HEK293T (cell line): ENCODE data around the gene CSTB.

ENCODE experiments used
- CTCF ChIA-PET: fragments of 350-600 bp; formaldehyde crosslinking; extraction: SDS; loops from one replicate; lab custom pipeline; 2021; ENCODE audit warnings: antibody characterized with exemption, inconsistent platforms; lab: Yijun Ruan, JAX
- POLR2A ChIA-PET: fragments of 350-600 bp; formaldehyde crosslinking; extraction: SDS; loops from one replicate; lab custom pipeline; 2020; ENCODE audit warnings: antibody characterized with exemption, inconsistent platforms; lab: Yijun Ruan, JAX
- DNase-seq: peaks from one replicate; pipeline ENCODE4 v3.0.0; 2012; ENCODE audit warnings: mixed read lengths; ENCODE audit errors: extremely low spot score
- ARNT ChIP-seq: fragments of 450-650 bp; IDR thresholded peaks from 2 replicates; pipeline ENCODE4 v1.6.1; 2017; ENCODE audit warnings: mild to moderate bottlenecking
- BHLHE40 ChIP-seq: fragments of 450-650 bp; IDR thresholded peaks from 2 replicates; pipeline ENCODE4 v1.6.1; 2016; ENCODE audit warnings: mild to moderate bottlenecking, moderate library complexity, borderline replicate concordance
- CTBP1 ChIP-seq: fragments of 450-650 bp; IDR thresholded peaks from 2 replicates; pipeline ENCODE4 v1.6.1; 2016; ENCODE audit warnings: borderline replicate concordance
- ELF4 ChIP-seq: fragments of 450-650 bp; IDR thresholded peaks from 2 replicates; pipeline ENCODE4 v1.6.1; 2017; ENCODE audit warnings: antibody characterized with exemption
- FOXA1 ChIP-seq: fragments of 450-650 bp; IDR thresholded peaks from 2 replicates; pipeline ENCODE4 v1.6.1; 2016; ENCODE audit warnings: mild to moderate bottlenecking
- FOXK2 ChIP-seq: fragments of 450-650 bp; IDR thresholded peaks from 2 replicates; pipeline ENCODE4 v1.6.1; 2016; ENCODE audit warnings: mild to moderate bottlenecking
- FOXM1 ChIP-seq: fragments of 450-650 bp; IDR thresholded peaks from 2 replicates; pipeline ENCODE4 v1.6.1; 2017; ENCODE audit warnings: mild to moderate bottlenecking, borderline replicate concordance
- HDGF ChIP-seq: fragments of 450-650 bp; IDR thresholded peaks from 2 replicates; pipeline ENCODE4 v1.6.1; 2017; ENCODE audit warnings: antibody characterized with exemption, borderline replicate concordance
- L3MBTL2 ChIP-seq: fragments of 450-650 bp; conservative IDR thresholded peaks from 2 replicates; pipeline ENCODE4 v1.6.1; 2016; ENCODE audit warnings: mild to moderate bottlenecking
- LEF1 ChIP-seq: fragments of 450-650 bp; IDR thresholded peaks from 2 replicates; pipeline ENCODE4 v1.6.1; 2017; ENCODE audit warnings: mild to moderate bottlenecking, borderline replicate concordance
- NFRKB ChIP-seq: fragments of 450-650 bp; IDR thresholded peaks from 2 replicates; pipeline ENCODE4 v1.6.1; 2016; ENCODE audit warnings: mild to moderate bottlenecking, moderate library complexity
- SP1 ChIP-seq: fragments of 450-650 bp; IDR thresholded peaks from 2 replicates; pipeline ENCODE4 v1.6.1; 2017
- SUZ12 ChIP-seq: fragments of 450-650 bp; IDR thresholded peaks from 2 replicates; pipeline ENCODE4 v1.6.1; 2016; ENCODE audit warnings: mild to moderate bottlenecking
- TARDBP ChIP-seq: fragments of 450-650 bp; IDR thresholded peaks from 2 replicates; pipeline ENCODE4 v1.6.1; 2016
- ZNF384 ChIP-seq: fragments of 450-650 bp; IDR thresholded peaks from 2 replicates; pipeline ENCODE4 v1.6.1; 2016
- TF ChIP-seq, protein P1 (sequence below): fragments of 450-650 bp; IDR thresholded peaks from 2 replicates; pipeline ENCODE4 v1.6.1; 2016

CSTB gene

DNA sequence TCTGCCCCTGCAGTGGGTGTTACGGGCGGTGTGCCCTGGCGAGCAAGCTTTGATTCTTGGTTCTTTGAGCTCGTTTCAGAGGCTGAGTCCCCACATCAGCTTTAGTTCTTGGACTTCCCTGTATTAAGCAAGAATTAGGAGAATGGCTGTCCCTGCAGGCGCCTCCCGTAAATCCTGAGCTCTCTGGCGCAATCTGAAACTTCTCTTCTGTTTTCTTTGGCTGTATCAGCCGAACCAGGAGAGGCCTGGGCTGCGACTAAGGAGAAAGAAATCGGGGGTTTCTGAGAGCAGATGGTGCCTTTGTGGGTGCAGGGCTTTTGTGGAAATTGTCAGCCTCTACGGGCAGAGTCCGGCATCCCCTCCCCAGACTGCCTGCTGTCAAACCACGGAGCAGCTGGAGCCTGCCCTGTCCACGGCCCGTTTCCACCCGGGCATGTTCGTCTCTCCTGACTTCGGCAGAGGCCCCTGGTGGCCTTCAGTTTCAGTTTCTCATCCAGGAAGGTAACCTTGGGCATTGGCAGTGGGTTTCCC, 17.9 kb downstream of the CSTB start:
- ChIA-PET CTCF (no interaction called here), POLR2A (interaction anchor here (0.9 to 1.2 kb wide), 2 partner anchors 10 to 30 kb away, joined by 3 to 4 read pairs; no protein-coding TSS in a partner anchor)
- TF ChIP-seq ZNF384 (no peak), NFRKB (no peak), BHLHE40 (no peak), ARNT (no peak), FOXM1 (no peak), TARDBP (no peak), ELF4 (no peak)
- TF ChIP-seq, protein P1, sequence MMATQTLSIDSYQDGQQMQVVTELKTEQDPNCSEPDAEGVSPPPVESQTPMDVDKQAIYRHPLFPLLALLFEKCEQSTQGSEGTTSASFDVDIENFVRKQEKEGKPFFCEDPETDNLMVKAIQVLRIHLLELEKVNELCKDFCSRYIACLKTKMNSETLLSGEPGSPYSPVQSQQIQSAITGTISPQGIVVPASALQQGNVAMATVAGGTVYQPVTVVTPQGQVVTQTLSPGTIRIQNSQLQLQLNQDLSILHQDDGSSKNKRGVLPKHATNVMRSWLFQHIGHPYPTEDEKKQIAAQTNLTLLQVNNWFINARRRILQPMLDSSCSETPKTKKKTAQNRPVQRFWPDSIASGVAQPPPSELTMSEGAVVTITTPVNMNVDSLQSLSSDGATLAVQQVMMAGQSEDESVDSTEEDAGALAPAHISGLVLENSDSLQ: no peak
- no peak for DNase-seq

GRCh38 chr21:43757601-43758000, 18.5 kb downstream of the CSTB start:
- CTCF ChIA-PET: no interaction called here
- TF ChIP-seq CTBP1 (no peak), L3MBTL2 (no peak), ZNF384 (no peak), ARNT (no peak), SUZ12 (no peak), LEF1 (no peak), TARDBP (no peak), SP1 (no peak), HDGF (no peak), ELF4 (no peak), BHLHE40 (no peak)
- TF ChIP-seq, protein P1: no peak
- POLR2A ChIA-PET: interaction anchor here (1.2 kb wide), 1 partner anchor 29 kb away, joined by 4 read pairs; no protein-coding TSS in a partner anchor
- DNase-seq: no peak

- CTCF ChIA-PET: no interaction called here
- POLR2A ChIA-PET: no interaction called here
- no peak for TF ChIP-seq NFRKB
- TF ChIP-seq ELF4: no peak
- no peak for TF ChIP-seq FOXA1
- no peak for TF ChIP-seq ARNT
- TF ChIP-seq HDGF: no peak
- no peak for TF ChIP-seq SUZ12
- no peak for TF ChIP-seq FOXM1
- no peak for TF ChIP-seq SP1
- no peak for TF ChIP-seq FOXK2
- TF ChIP-seq L3MBTL2: no peak
- no peak for DNase-seq
These were observed 20.1 kb downstream of the CSTB start for GRCh38 chr21:43755820-43756594.

GRCh38 chr21:43754948-43755781, 20.9 kb downstream of the CSTB start:
- no peak for DNase-seq
- ChIA-PET POLR2A (no interaction called here), CTCF (no interaction called here)
- TF ChIP-seq ARNT: no peak
- no peak for TF ChIP-seq FOXK2
- TF ChIP-seq SUZ12: no peak
- no peak for TF ChIP-seq HDGF
- TF ChIP-seq, protein P1: no peak
- no peak for TF ChIP-seq ELF4
- no peak for TF ChIP-seq TARDBP
- no peak for TF ChIP-seq FOXA1
- TF ChIP-seq CTBP1: no peak
- TF ChIP-seq ZNF384: no peak
- TF ChIP-seq L3MBTL2: no peak
- TF ChIP-seq BHLHE40: no peak
- no peak for TF ChIP-seq NFRKB
- TF ChIP-seq LEF1: no peak
- no peak for TF ChIP-seq FOXM1
- no peak for TF ChIP-seq SP1

- CTCF ChIA-PET: no interaction called here
- POLR2A ChIA-PET: no interaction called here
- no peak for DNase-seq
- TF ChIP-seq TARDBP (no peak), LEF1 (no peak), L3MBTL2 (no peak), ARNT (no peak), HDGF (no peak)
These were observed 22.7 kb downstream of the CSTB start for GRCh38 chr21:43753439-43753799.
